ENCODE measurements around the gene MAD2L2.
A peak's percentile ranks its signal among the peaks of the same experiment; 100 is the strongest.

The MAD2L2 gene

GRCh38 chr1:11704691-11705475 lies 23.9 kb upstream of the MAD2L2 start:
- DNase-seq, result no peak

DNA sequence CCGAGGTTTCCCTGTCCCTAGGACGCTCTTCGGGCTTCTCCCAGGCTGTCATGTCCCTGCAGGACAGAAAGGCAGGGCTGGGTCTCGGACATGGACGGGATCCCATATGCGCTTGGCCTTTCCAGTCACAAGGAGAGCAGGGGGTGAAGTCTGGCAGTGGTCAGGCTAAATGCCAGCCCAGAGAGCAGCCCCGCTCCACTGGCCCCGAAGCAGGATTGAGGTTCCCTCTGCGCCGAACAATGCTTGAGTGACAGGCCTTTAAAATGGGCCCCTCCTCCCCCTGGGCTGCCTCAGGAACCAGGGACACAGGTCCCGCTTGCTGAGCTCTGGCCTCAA lies 23.2 kb upstream of the MAD2L2 start:
- no peak for DNase-seq

- no peak for DNase-seq
Measured at GRCh38 chr1:11703357-11704193, 22.6 kb upstream of the MAD2L2 start.

GRCh38 chr1:11701981-11702803 lies 21.2 kb upstream of the MAD2L2 start:
- DNase-seq, result no peak

DNA sequence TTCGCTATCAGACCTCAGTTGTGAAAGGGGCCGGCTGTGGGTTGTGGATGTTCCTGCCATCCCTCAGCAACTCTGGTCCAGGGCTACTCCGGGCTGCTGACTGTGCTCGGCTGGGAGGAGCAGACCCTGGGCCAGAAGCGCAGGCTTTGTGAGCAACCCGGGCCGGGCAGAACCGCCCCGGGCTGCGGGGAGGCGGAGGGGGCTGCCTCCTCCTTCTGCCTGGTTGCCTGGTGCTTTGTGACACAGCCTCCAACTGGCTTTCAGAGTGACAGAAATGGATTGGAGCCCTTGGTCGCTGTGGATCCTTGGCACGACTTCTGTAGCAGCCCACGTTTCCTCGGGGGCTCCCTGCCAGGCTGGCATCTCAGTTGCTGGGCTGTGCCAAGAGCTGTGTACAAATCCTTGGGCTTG lies 20.6 kb upstream of the MAD2L2 start:
- DNase-seq, result no peak

- DNase-seq, result no peak
Measured at GRCh38 chr1:11700601-11701467, 19.9 kb upstream of the MAD2L2 start.

DNA sequence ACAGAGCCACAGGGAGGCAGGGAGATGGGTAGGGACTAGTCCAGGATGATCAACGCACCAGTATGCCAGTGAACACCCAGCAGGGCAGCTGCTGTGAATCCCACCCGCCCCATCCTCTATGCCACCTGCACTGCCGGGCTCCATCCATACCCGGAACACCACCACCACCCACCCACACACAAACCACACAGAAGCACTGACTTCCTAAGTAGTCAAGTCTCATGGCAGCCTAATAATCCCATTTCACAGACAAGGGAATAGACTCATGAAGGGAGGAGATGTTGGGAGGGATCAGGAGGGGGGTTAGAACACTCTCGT lies 16.9 kb upstream of the MAD2L2 start:
- no peak for DNase-seq

- DNase-seq, result no peak
Measured at GRCh38 chr1:11697188-11697892, 16.4 kb upstream of the MAD2L2 start.

GRCh38 chr1:11695861-11696260 lies 14.9 kb upstream of the MAD2L2 start:
- DNase-seq, result no peak

DNA sequence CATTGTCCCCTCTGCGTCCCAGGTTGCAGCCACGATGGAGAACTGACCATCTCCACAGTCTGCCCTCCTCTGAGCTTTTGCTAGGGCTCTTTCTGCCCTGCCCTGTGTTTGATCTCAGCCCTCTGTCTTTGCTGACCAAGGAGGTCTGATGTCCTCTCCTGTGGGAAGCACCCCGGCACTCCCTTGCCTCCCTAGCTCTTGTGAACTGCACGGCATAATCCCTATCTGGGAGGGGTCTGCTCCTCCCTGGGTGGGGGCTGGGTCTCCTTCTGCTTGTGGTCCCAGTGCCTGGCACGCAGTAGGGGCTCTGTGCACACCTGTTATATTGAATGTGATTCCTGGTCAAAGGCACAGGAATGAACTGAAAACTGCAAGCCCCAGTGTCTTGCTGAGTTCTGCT lies 13.0 kb upstream of the MAD2L2 start:
- no peak for DNase-seq

DNA sequence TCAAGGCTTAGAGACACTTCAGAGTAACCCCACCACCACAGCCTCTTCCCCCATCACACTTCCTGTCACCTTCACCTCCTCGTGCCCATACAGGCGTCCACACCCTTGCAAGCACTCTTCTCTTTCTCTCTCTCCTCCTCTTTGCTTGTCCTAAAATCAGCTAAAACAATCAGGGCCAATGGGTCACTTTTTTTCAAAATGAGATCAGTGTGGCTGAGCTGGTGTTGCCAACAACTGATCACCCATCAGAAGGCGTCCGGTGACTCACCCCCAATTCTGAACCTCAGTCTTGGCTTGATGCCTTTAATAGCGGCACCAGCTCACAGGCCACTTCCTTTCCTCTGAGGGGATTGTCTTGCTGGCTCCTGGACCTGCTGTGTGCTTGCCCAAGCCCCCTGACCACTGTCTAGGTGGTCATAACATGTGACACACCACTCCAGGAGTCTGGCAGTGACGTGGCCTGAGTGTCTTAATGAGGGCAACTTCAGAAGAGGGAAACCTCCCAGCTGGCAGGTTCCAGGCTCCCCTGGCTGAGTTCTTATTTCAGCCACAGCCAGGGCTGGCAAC lies 12.2 kb upstream of the MAD2L2 start:
- DNase-seq, result peak; percentile 25

GRCh38 chr1:11691928-11692711 lies 11.2 kb upstream of the MAD2L2 start:
- DNase-seq, result no peak

- DNase-seq, result peak; percentile 85
Measured at GRCh38 chr1:11691302-11691914, 10.5 kb upstream of the MAD2L2 start, which contains the start of gene DRAXIN. Gene DRAXIN, plus strand, starts transcription at chr1:11691710. Its CDS starts 14,549 bp downstream, at chr1:11706259.

DNA sequence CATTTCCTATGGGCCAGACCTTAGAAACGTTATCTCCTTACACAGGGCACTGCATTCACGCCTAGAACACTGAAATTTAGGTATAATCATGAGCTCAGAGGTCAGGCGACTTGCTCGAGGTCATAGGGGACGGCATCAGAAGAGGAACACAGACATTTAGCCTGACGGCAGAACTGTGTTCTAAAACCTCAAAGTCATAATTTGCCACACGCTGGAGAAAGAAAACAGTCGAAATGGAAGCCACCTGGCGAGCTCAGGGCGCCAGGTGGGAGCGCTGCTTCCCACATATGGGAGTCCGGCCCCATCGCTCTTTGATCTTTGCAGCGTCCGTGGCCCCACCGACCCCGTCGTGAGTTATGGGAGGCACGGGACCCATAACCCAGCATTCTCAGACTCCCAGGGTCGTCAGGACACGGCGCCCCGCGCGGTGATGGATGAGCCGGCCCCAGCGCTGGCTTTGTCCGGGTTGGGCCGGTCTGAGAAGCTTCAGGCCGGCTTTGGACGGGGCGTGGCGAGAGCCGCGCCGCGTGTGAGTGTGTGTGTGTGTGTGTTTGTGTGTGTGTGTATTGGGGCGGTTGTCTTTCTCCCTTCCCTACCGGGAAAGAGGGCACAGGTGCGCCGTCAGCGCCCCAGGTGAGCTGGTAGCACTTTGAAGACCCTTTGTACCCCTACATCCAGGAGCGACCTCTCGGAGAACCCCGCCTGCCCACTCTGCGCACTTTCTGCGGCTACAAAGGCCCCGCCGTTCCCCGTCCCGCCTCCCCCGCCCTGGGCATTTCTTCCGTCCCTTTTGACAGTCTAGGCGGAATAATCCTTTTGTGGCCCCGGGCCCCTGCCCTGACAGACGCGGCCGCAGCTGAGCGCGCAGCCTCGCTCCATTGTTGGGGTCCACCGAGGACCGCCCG lies 9.7 kb upstream of the MAD2L2 start:
- peak; percentile 88 for DNase-seq

DNA sequence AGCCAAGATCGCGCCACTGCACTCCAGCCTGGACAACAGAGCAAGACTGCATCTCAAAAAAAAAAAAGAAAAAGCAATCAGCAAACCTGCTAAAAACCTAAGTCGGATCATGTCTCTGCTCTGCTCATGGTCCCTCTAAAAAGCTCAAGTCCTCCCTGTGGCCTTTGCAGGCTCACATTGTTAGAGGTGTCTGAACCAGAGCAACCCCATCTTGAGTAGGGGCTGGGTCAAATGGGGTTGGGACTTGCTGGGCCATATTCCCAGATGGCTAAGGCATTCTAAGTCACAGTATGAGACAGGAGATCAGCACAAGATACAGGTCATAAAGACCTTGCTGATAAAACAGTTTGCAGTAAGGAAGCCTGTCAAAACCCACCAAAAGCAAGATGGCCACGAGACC lies 7.6 kb upstream of the MAD2L2 start:
- DNase-seq, result no peak

DNA sequence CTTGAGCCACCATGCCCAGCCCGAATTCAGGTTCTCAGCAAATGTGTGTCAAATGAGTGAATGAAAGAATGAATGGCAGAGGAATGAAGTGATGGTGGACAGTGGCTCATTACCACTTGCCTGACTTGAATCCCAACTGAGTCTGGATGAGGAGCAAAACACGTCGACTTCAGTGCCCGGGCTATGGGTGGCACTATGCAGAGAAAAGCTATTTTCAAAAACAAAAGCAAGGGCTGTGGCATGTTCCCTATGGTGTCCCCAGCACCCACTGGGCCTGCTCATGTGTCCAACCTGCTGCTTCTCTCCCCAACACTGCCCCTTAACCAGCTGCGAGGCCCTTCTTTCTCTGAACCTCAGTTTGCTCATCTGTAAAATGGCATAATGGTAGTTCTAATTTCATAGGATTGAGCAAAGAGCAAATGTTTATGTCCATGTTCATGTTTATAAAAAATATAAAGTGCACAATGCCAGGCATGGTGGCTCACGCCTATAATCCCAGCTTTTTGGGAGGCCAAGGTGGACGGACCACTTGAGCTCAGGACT lies 4.3 kb upstream of the MAD2L2 start:
- no peak for DNase-seq

DNA sequence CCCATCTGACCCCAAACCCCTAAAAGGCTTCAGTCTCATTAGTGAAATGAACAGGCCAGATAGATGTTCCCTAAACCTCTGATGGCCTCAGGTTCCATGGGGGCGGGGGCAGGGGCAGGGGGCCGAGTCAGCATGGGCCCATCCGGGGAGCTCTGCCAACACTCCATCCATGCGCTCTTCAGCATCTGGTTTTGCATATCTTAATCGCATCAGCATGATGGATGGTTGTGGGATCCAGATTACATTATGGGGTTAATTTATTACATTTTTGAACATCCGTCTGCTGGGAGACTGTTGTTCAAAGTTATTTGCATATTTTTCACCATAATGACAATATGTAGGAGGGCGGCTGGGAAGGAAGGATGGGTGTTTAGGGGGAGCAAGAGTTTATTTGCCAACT lies 3.1 kb upstream of the MAD2L2 start:
- DNase-seq, result no peak

GRCh38 chr1:11682799-11683198 lies 1.9 kb upstream of the MAD2L2 start:
- DNase-seq, result no peak

- DNase-seq, result peak; percentile 55
Measured at GRCh38 chr1:11682287-11682771, 1.4 kb upstream of the MAD2L2 start.
